ENCODE results near the gene GIT2. TPM values are rescaled to one million over a fixed set of nuclear protein-coding genes. Genes with fewer than 3 reads are reported as not detected.
A peak's percentile ranks its signal among the peaks of the same experiment; 100 is the strongest.
"Not testable (repeated sequence)": the region's sequence is repeated elsewhere in the genome, so short reads cannot be mapped to it uniquely, and the experiment has no call there.

Gene GIT2
- total RNA-seq, 2 experiments from 2014 or later: 101 to 103 TPM

- Mint-ChIP-seq H3K36me3 (peaks cover 35% of the 10 kb centered on the region), H3K27ac (peak overlapping the region; percentile 71), H3K27me3 (no peaks in the 10 kb centered on the region), H3K9me3 (no peaks in the 10 kb centered on the region), H3K4me1 (peaks cover 23% of the 10 kb centered on the region), H3K4me3 (peak overlapping the region; percentile 41)
- DNase-seq (no peak), ATAC-seq (ENCODE audit: low read depth) (peak; percentile 58)
- POLR2A ChIA-PET: no interaction called here
Observed at GRCh38 chr12:109946505-109946904, 49.7 kb downstream of the GIT2 start.

GRCh38 chr12:109944561-109945359 lies 51.4 kb downstream of the GIT2 start:
- Mint-ChIP-seq H3K36me3 (peaks cover 28% of the 10 kb centered on the region), H3K27me3 (no peaks in the 10 kb centered on the region), H3K4me3 (no peak overlapping the region), H3K9me3 (no peaks in the 10 kb centered on the region), H3K4me1 (peaks cover 23% of the 10 kb centered on the region), H3K27ac (no peak overlapping the region)
- ATAC-seq (ENCODE audit: low read depth) (no peak), DNase-seq (no peak)
- POLR2A ChIA-PET: no interaction called here

- ATAC-seq (ENCODE audit: low read depth) (no peak), DNase-seq (no peak)
- H3K4me3 Mint-ChIP-seq: no peak overlapping the region
- H3K9me3 Mint-ChIP-seq: no peaks in the 10 kb centered on the region
- POLR2A ChIA-PET: no interaction called here
- no peak overlapping the region for H3K27ac Mint-ChIP-seq
- H3K36me3 Mint-ChIP-seq: peaks cover 28% of the 10 kb centered on the region
- no peaks in the 10 kb centered on the region for H3K27me3 Mint-ChIP-seq
- H3K4me1 Mint-ChIP-seq: peaks cover 23% of the 10 kb centered on the region
Observed at GRCh38 chr12:109943811-109944210, 52.4 kb downstream of the GIT2 start.

GRCh38 chr12:109940339-109940923 lies 55.7 kb downstream of the GIT2 start:
- H3K36me3 Mint-ChIP-seq: peaks cover 20% of the 10 kb centered on the region
- no peaks in the 10 kb centered on the region for H3K9me3 Mint-ChIP-seq
- H3K27ac Mint-ChIP-seq: no peak overlapping the region
- DNase-seq (no peak), ATAC-seq (ENCODE audit: low read depth) (no peak)
- no peaks in the 10 kb centered on the region for H3K27me3 Mint-ChIP-seq
- POLR2A ChIA-PET: no interaction called here
- peaks cover 1% of the 10 kb centered on the region for H3K4me1 Mint-ChIP-seq
- no peak overlapping the region for H3K4me3 Mint-ChIP-seq

GRCh38 chr12:109939504-109939903 lies 56.7 kb downstream of the GIT2 start:
- POLR2A ChIA-PET: no interaction called here
- no peak for ATAC-seq (ENCODE audit: low read depth)
- Mint-ChIP-seq H3K4me1 (no peaks in the 10 kb centered on the region), H3K27me3 (no peaks in the 10 kb centered on the region), H3K36me3 (peaks cover 14% of the 10 kb centered on the region), H3K4me3 (no peak overlapping the region), H3K9me3 (no peaks in the 10 kb centered on the region), H3K27ac (no peak overlapping the region)
- DNase-seq: no peak

- Mint-ChIP-seq H3K27ac (no peak overlapping the region), H3K36me3 (peaks cover 14% of the 10 kb centered on the region), H3K9me3 (no peaks in the 10 kb centered on the region), H3K27me3 (no peaks in the 10 kb centered on the region), H3K4me3 (no peak overlapping the region), H3K4me1 (no peaks in the 10 kb centered on the region)
- POLR2A ChIA-PET: interaction anchor here (1.2 kb wide), 1 partner anchor 24 kb away, joined by 3 read pairs; no protein-coding TSS in a partner anchor
- ATAC-seq (ENCODE audit: low read depth) (no peak), DNase-seq (no peak)
Observed at GRCh38 chr12:109938947-109939346, 57.2 kb downstream of the GIT2 start.

- ATAC-seq (ENCODE audit: low read depth) (no peak), DNase-seq (no peak)
- Mint-ChIP-seq H3K36me3 (peaks cover 11% of the 10 kb centered on the region), H3K27ac (no peak overlapping the region), H3K4me1 (no peaks in the 10 kb centered on the region), H3K27me3 (no peaks in the 10 kb centered on the region), H3K9me3 (no peaks in the 10 kb centered on the region), H3K4me3 (no peak overlapping the region)
- POLR2A ChIA-PET: interaction anchor here (0.8 to 1.2 kb wide), 2 partner anchors 10 to 26 kb away, joined by 3 read pairs; no protein-coding TSS in a partner anchor
Observed at GRCh38 chr12:109937371-109937770, 58.8 kb downstream of the GIT2 start.

GRCh38 chr12:109934026-109934425 lies 62.1 kb downstream of the GIT2 start:
- no peak for DNase-seq
- H3K27ac Mint-ChIP-seq: no peak overlapping the region
- peaks cover 16% of the 10 kb centered on the region for H3K36me3 Mint-ChIP-seq

GRCh38 chr12:109932878-109933503 lies 63.2 kb downstream of the GIT2 start:
- Mint-ChIP-seq H3K36me3 (peaks cover 16% of the 10 kb centered on the region), H3K27me3 (no peaks in the 10 kb centered on the region), H3K4me1 (no peaks in the 10 kb centered on the region), H3K4me3 (no peak overlapping the region), H3K9me3 (no peaks in the 10 kb centered on the region), H3K27ac (no peak overlapping the region)
- DNase-seq: no peak
- POLR2A ChIA-PET: no interaction called here
- ATAC-seq (ENCODE audit: low read depth): no peak

More at GRCh38 chr12:109934026-109934425, 62.1 kb downstream of the GIT2 start:
- H3K4me3 Mint-ChIP-seq: no peak overlapping the region
- ATAC-seq (ENCODE audit: low read depth): no peak
- H3K27me3 Mint-ChIP-seq: no peaks in the 10 kb centered on the region
- POLR2A ChIA-PET: no interaction called here
- no peaks in the 10 kb centered on the region for H3K9me3 Mint-ChIP-seq
- no peaks in the 10 kb centered on the region for H3K4me1 Mint-ChIP-seq

- peaks cover 17% of the 10 kb centered on the region for H3K36me3 Mint-ChIP-seq
- POLR2A ChIA-PET: no interaction called here
- ATAC-seq (ENCODE audit: low read depth): no peak
Observed at GRCh38 chr12:109931143-109931542, 65.0 kb downstream of the GIT2 start.

GRCh38 chr12:109930028-109930800 lies 66.0 kb downstream of the GIT2 start:
- no peaks in the 10 kb centered on the region for H3K27me3 Mint-ChIP-seq
- peaks cover 9% of the 10 kb centered on the region for H3K36me3 Mint-ChIP-seq
- POLR2A ChIA-PET: no interaction called here
- H3K9me3 Mint-ChIP-seq: no peaks in the 10 kb centered on the region
- no peak overlapping the region for H3K27ac Mint-ChIP-seq
- ATAC-seq (ENCODE audit: low read depth): no peak
- H3K4me1 Mint-ChIP-seq: peaks cover 4% of the 10 kb centered on the region
- no peak for DNase-seq
- no peak overlapping the region for H3K4me3 Mint-ChIP-seq

More at GRCh38 chr12:109931143-109931542, 65.0 kb downstream of the GIT2 start:
- Mint-ChIP-seq H3K9me3 (no peaks in the 10 kb centered on the region), H3K27me3 (no peaks in the 10 kb centered on the region), H3K4me1 (peaks cover 4% of the 10 kb centered on the region), H3K4me3 (no peak overlapping the region), H3K27ac (no peak overlapping the region)
- DNase-seq: no peak

- not testable (repeated sequence) for H3K27me3 Mint-ChIP-seq; DNase-seq; H3K9me3 Mint-ChIP-seq; ATAC-seq (ENCODE audit: low read depth); H3K4me3 Mint-ChIP-seq; H3K36me3 Mint-ChIP-seq; H3K4me1 Mint-ChIP-seq; H3K27ac Mint-ChIP-seq
- POLR2A ChIA-PET: interaction anchor here (0.6 kb wide), 1 partner anchor 517 kb away, joined by 4 read pairs; no protein-coding TSS in a partner anchor
Observed at GRCh38 chr12:109929326-109929725, 66.8 kb downstream of the GIT2 start.

- POLR2A ChIA-PET: no interaction called here
- DNase-seq (no peak), ATAC-seq (ENCODE audit: low read depth) (no peak)
- H3K4me1 Mint-ChIP-seq: peaks cover 4% of the 10 kb centered on the region
- no peaks in the 10 kb centered on the region for H3K9me3 Mint-ChIP-seq
- peaks cover 9% of the 10 kb centered on the region for H3K36me3 Mint-ChIP-seq
- no peaks in the 10 kb centered on the region for H3K27me3 Mint-ChIP-seq
- no peak overlapping the region for H3K27ac Mint-ChIP-seq
- H3K4me3 Mint-ChIP-seq: no peak overlapping the region
Observed at GRCh38 chr12:109928058-109928656, 68.0 kb downstream of the GIT2 start.

All from activated naive CD8-positive, alpha-beta T cell treated with anti-CD3 and anti-CD28 coated beads, Interleukin-2, amount 10 ng/mL, durations not matched to agents 7 days and 5 days (primary cell).